Measurements from ENCODE around the gene USP53.
"Not testable (repeated sequence)": the region's sequence is repeated elsewhere in the genome, so short reads cannot be mapped to it uniquely, and the experiment has no call there.

Gene USP53

GRCh38 chr4:119317990-119318389 is 105.5 kb downstream of the USP53 start:
- WGBS, result 95% methylated on average over 1 of the region's 2 CpGs
- H3K9me3 ChIP-seq (ENCODE audit: insufficient read depth, low read depth, low read length), result no peaks in the 10 kb centered on the region
- no peaks in the 10 kb centered on the region for H3K27me3 ChIP-seq (ENCODE audit: insufficient read depth, low read length)
- no peak overlapping the region for H3K27ac ChIP-seq (ENCODE audit: low read depth, low read length)
- H3K4me3 ChIP-seq (ENCODE audit: low read length), result no peak overlapping the region
- 0 out of 2 replicates have a peak, but pooled peaks cover 4% of the 10 kb centered on the region for H3K4me1 ChIP-seq (ENCODE audit: insufficient read depth, low read length)
- no peaks in the 10 kb centered on the region for H3K36me3 ChIP-seq (ENCODE audit: insufficient read depth, low read length)
- H3K9ac ChIP-seq (ENCODE audit: low read depth, low read length), result no peak overlapping the region

GRCh38 chr4:119321921-119322687 is 109.6 kb downstream of the USP53 start, which contains the start of gene FABP2:
Gene FABP2, minus strand, starts transcription at chr4:119322138. Its CDS starts 36 bp downstream, at chr4:119322102.
- Histone ChIP-seq H3K9ac (ENCODE audit: low read depth, low read length) (no peak within 1 kb of the TSS), H3K4me1 (ENCODE audit: insufficient read depth, low read length) (no peaks in the 10 kb centered on the region), H3K4me3 (ENCODE audit: low read length) (no peak within 1 kb of the TSS), H3K36me3 (ENCODE audit: insufficient read depth, low read length) (no peaks in the 10 kb centered on the region), H3K27me3 (ENCODE audit: insufficient read depth, low read length) (no peaks in the 10 kb centered on the region), H3K27ac (ENCODE audit: low read depth, low read length) (no peak within 1 kb of the TSS), H3K9me3 (ENCODE audit: insufficient read depth, low read depth, low read length) (no peaks in the 10 kb centered on the region)
- WGBS, result 94% methylated on average over 5 of the region's 6 CpGs

GRCh38 chr4:119328695-119329094 is 116.2 kb downstream of the USP53 start:
- no peak overlapping the region for H3K9ac ChIP-seq (ENCODE audit: low read depth, low read length)
- no peaks in the 10 kb centered on the region for H3K36me3 ChIP-seq (ENCODE audit: insufficient read depth, low read length)
- no peaks in the 10 kb centered on the region for H3K9me3 ChIP-seq (ENCODE audit: insufficient read depth, low read depth, low read length)
- H3K27me3 ChIP-seq (ENCODE audit: insufficient read depth, low read length), result no peaks in the 10 kb centered on the region
- H3K27ac ChIP-seq (ENCODE audit: low read depth, low read length), result no peak overlapping the region
- no peak overlapping the region for H3K4me3 ChIP-seq (ENCODE audit: low read length)
- no peaks in the 10 kb centered on the region for H3K4me1 ChIP-seq (ENCODE audit: insufficient read depth, low read length)
- WGBS, result 87% methylated on average over 1 of the region's 2 CpGs

- Histone ChIP-seq H3K36me3 (ENCODE audit: insufficient read depth, low read length) (no peaks in the 10 kb centered on the region), H3K27me3 (ENCODE audit: insufficient read depth, low read length) (no peaks in the 10 kb centered on the region), H3K4me1 (ENCODE audit: insufficient read depth, low read length) (no peaks in the 10 kb centered on the region), H3K4me3 (ENCODE audit: low read length) (no peak overlapping the region), H3K27ac (ENCODE audit: low read depth, low read length) (no peak overlapping the region), H3K9me3 (ENCODE audit: insufficient read depth, low read depth, low read length) (no peaks in the 10 kb centered on the region), H3K9ac (ENCODE audit: low read depth, low read length) (no peak overlapping the region)
- WGBS, result 86% methylated on average over 2 of the region's 2 CpGs
Measured at GRCh38 chr4:119329835-119330620, 117.5 kb downstream of the USP53 start.

- H3K9me3 ChIP-seq (ENCODE audit: insufficient read depth, low read depth, low read length); H3K27ac ChIP-seq (ENCODE audit: low read depth, low read length); H3K9ac ChIP-seq (ENCODE audit: low read depth, low read length); H3K4me1 ChIP-seq (ENCODE audit: insufficient read depth, low read length); H3K27me3 ChIP-seq (ENCODE audit: insufficient read depth, low read length); H3K36me3 ChIP-seq (ENCODE audit: insufficient read depth, low read length); H3K4me3 ChIP-seq (ENCODE audit: low read length): not testable (repeated sequence)
- WGBS, result 90% methylated on average over 3 of the region's 4 CpGs
Measured at GRCh38 chr4:119336332-119336979, 123.9 kb downstream of the USP53 start.

GRCh38 chr4:119337010-119337409 is 124.5 kb downstream of the USP53 start:
- no peaks in the 10 kb centered on the region for H3K27me3 ChIP-seq (ENCODE audit: insufficient read depth, low read length)

GRCh38 chr4:119339895-119340294 is 127.4 kb downstream of the USP53 start:
- H3K9ac ChIP-seq (ENCODE audit: low read depth, low read length); H3K4me1 ChIP-seq (ENCODE audit: insufficient read depth, low read length); H3K36me3 ChIP-seq (ENCODE audit: insufficient read depth, low read length); H3K9me3 ChIP-seq (ENCODE audit: insufficient read depth, low read depth, low read length); H3K27me3 ChIP-seq (ENCODE audit: insufficient read depth, low read length); H3K27ac ChIP-seq (ENCODE audit: low read depth, low read length); H3K4me3 ChIP-seq (ENCODE audit: low read length): not testable (repeated sequence)

More at GRCh38 chr4:119337010-119337409, 124.5 kb downstream of the USP53 start:
- no peaks in the 10 kb centered on the region for H3K4me1 ChIP-seq (ENCODE audit: insufficient read depth, low read length)
- H3K9me3 ChIP-seq (ENCODE audit: insufficient read depth, low read depth, low read length), result no peaks in the 10 kb centered on the region
- no peak overlapping the region for H3K27ac ChIP-seq (ENCODE audit: low read depth, low read length)
- H3K9ac ChIP-seq (ENCODE audit: low read depth, low read length), result no peak overlapping the region
- no peaks in the 10 kb centered on the region for H3K36me3 ChIP-seq (ENCODE audit: insufficient read depth, low read length)
- WGBS, result 97% methylated on average over 1 of the region's 1 CpG
- H3K4me3 ChIP-seq (ENCODE audit: low read length), result no peak overlapping the region

GRCh38 chr4:119343293-119343692 is 130.8 kb downstream of the USP53 start:
- not testable (repeated sequence) for H3K4me3 ChIP-seq (ENCODE audit: low read length); H3K27me3 ChIP-seq (ENCODE audit: insufficient read depth, low read length); H3K27ac ChIP-seq (ENCODE audit: low read depth, low read length); H3K9ac ChIP-seq (ENCODE audit: low read depth, low read length); H3K9me3 ChIP-seq (ENCODE audit: insufficient read depth, low read depth, low read length); H3K36me3 ChIP-seq (ENCODE audit: insufficient read depth, low read length); H3K4me1 ChIP-seq (ENCODE audit: insufficient read depth, low read length)
- whole genome bisulfite sequencing, result no CpG with 5 or more reads among the region's 2 CpGs

Measured in HUES64 (cell line).